NT2/D1 (cell line): ENCODE data around the gene RNU1-3.

Experiments
- SUZ12 ChIP-seq: IDR thresholded peaks from 2 replicates; pipeline ENCODE4 v1.6.1; 2011; ENCODE audit not compliant: insufficient read length, insufficient read depth; ENCODE audit errors: extremely low read depth
- YY1 ChIP-seq: IDR thresholded peaks from 2 replicates; pipeline ENCODE4 v1.6.1; 2011; ENCODE audit not compliant: insufficient read length, insufficient read depth

GRCh38 chr1:16621300-16621658, 45.5 kb downstream of the RNU1-3 start:
- no peak for TF ChIP-seq YY1
- no peak for TF ChIP-seq SUZ12
